IMR-90 (cell line): ENCODE data around the gene LRIT1. TPM values are rescaled to one million over a fixed set of nuclear protein-coding genes. Genes with fewer than 3 reads are reported as not detected.

ENCODE experiments used
- ATAC-seq: fragments of 200-7000 bp; cut with Tn5 transposase; 2 replicates; pipeline ENCODE4 v1.9.1; 2020; ENCODE audit warnings: low read depth, mild to moderate bottlenecking, moderate library complexity
- BruUV-seq: library from RNA; stranded (reverse); fragments of 400-500 nt; replicated peaks from 2 replicates; lab custom pipeline; 2021; lab: Mats Ljungman, UMichigan
- CTCF ChIA-PET: fragments of 300-600 bp; formaldehyde crosslinking; extraction: SDS; loops from one replicate; lab custom pipeline; 2021; ENCODE audit warnings: antibody characterized with exemption; lab: Yijun Ruan, JAX
- POLR2A ChIA-PET: fragments of 300-600 bp; sonication (Branson Sonifier 250); formaldehyde crosslinking; loops from one replicate; lab custom pipeline; 2022; ENCODE audit warnings: antibody characterized with exemption; ENCODE audit not compliant: unreplicated experiment; lab: Charles Lee
- DNase-seq: peaks from one replicate; pipeline ENCODE4 v3.0.0; 2013
- H2AFZ ChIP-seq: replicated peaks from 2 replicates; pipeline ENCODE3; 2013; ENCODE audit warnings: low read length, mild to moderate bottlenecking; ENCODE audit not compliant: poor library complexity
- H2AK5ac ChIP-seq: 2 replicates; pipeline ENCODE4 v1.6.1; 2013; ENCODE audit warnings: low read depth, low read length, inconsistent platforms
- H2AK9ac ChIP-seq: replicated peaks from 2 replicates; pipeline ENCODE3; 2013; ENCODE audit warnings: mild to moderate bottlenecking, low read depth, low read length, moderate library complexity; ENCODE audit not compliant: poor library complexity
- H2BK120ac ChIP-seq: 2 replicates; pipeline ENCODE4 v1.6.1; 2013; ENCODE audit warnings: low read depth, low read length, inconsistent platforms
- H2BK15ac ChIP-seq: 3 replicates; pipeline ENCODE4 v1.6.1; 2013; ENCODE audit warnings: low read depth, low read length, inconsistent platforms
- H2BK20ac ChIP-seq: 2 replicates; pipeline ENCODE4 v1.6.1; 2013; ENCODE audit warnings: low read depth, mild to moderate bottlenecking, inconsistent platforms, low read length, moderate library complexity
- H2BK5ac ChIP-seq: 2 replicates; pipeline ENCODE4 v1.6.1; 2013; ENCODE audit warnings: mild to moderate bottlenecking, low read depth, low read length, inconsistent platforms; ENCODE audit not compliant: poor library complexity, severe bottlenecking
- H3K14ac ChIP-seq: replicated peaks from 2 replicates; pipeline ENCODE4 v1.6.1; 2013; ENCODE audit warnings: low read depth, low read length, inconsistent platforms
- H3K18ac ChIP-seq: 2 replicates; pipeline ENCODE4 v1.6.1; 2013; ENCODE audit warnings: low read depth, low read length, control low read depth
- H3K23ac ChIP-seq: 2 replicates; pipeline ENCODE4 v1.6.1; 2013; ENCODE audit warnings: low read depth, low read length, inconsistent platforms
- H3K27ac ChIP-seq: 2 replicates; pipeline ENCODE4 v1.5.1; 2013; ENCODE audit warnings: mild to moderate bottlenecking, control low read depth, low read length; ENCODE audit not compliant: insufficient read depth
- H3K27me3 ChIP-seq: 2 replicates; pipeline ENCODE4 v1.6.1; 2013; ENCODE audit warnings: low read length; ENCODE audit not compliant: control insufficient read depth, insufficient read depth
- H3K36me3 ChIP-seq: 2 replicates; pipeline ENCODE4 v1.6.1; 2013; ENCODE audit warnings: low read length, mixed read lengths; ENCODE audit not compliant: control insufficient read depth, insufficient read depth
- H3K4ac ChIP-seq: 2 replicates; pipeline ENCODE4 v1.6.1; 2013; ENCODE audit warnings: low read depth, low read length, inconsistent platforms
- H3K4me1 ChIP-seq: 2 replicates; pipeline ENCODE4 v1.6.1; 2013; ENCODE audit warnings: low read length, mixed read lengths; ENCODE audit not compliant: control insufficient read depth, insufficient read depth
- H3K4me2 ChIP-seq: 2 replicates; pipeline ENCODE4 v1.6.1; 2013; ENCODE audit warnings: low read depth, mild to moderate bottlenecking, control low read depth, low read length, moderate library complexity
- H3K4me3 ChIP-seq: 2 replicates; pipeline ENCODE4 v1.5.1; 2013; ENCODE audit warnings: low read depth, mild to moderate bottlenecking, control low read depth, low read length, moderate library complexity; ENCODE audit not compliant: insufficient read depth
- H3K56ac ChIP-seq: 2 replicates; pipeline ENCODE4 v1.6.1; 2013; ENCODE audit warnings: low read length, inconsistent platforms; ENCODE audit not compliant: insufficient read depth; ENCODE audit errors: extremely low read depth
- H3K79me1 ChIP-seq, 2 experiments: 2 replicates each; pipeline ENCODE4 v1.6.1; 2013; ENCODE audit warnings: low read length in 2 of 2, inconsistent platforms in 1 of 2, low read depth in 1 of 2
- H3K9ac ChIP-seq: 2 replicates; pipeline ENCODE4 v1.6.1; 2013; ENCODE audit warnings: low read depth, low read length, control low read depth
- H3K9me1 ChIP-seq: 2 replicates; pipeline ENCODE4 v1.6.1; 2013; ENCODE audit warnings: low read length, inconsistent platforms; ENCODE audit not compliant: insufficient read depth
- H3K9me3 ChIP-seq: 2 replicates; pipeline ENCODE4 v1.6.1; 2013; ENCODE audit warnings: low read length; ENCODE audit not compliant: control insufficient read depth, insufficient read depth
- H4K20me1 ChIP-seq: 2 replicates; pipeline ENCODE4 v1.6.1; 2013; ENCODE audit warnings: low read length, inconsistent platforms; ENCODE audit not compliant: insufficient read depth
- H4K5ac ChIP-seq: 2 replicates; pipeline ENCODE4 v1.6.1; 2013; ENCODE audit warnings: mild to moderate bottlenecking, low read depth, low read length, control low read depth
- H4K8ac ChIP-seq, 2 experiments: 2 replicates each; pipeline ENCODE4 v1.6.1; 2013; ENCODE audit warnings: low read depth in 2 of 2, low read length in 2 of 2, control low read depth in 1 of 2, inconsistent platforms in 1 of 2
- H4K91ac ChIP-seq: 2 replicates; pipeline ENCODE4 v1.6.1; 2013; ENCODE audit warnings: low read depth, low read length, inconsistent platforms; ENCODE audit not compliant: insufficient read depth
- CEBPB ChIP-seq: IDR thresholded peaks from 2 replicates; pipeline ENCODE4 v1.6.1; 2012; ENCODE audit warnings: low read depth, low read length, improper control_type of control experiment
- CHD1 ChIP-seq: IDR thresholded peaks from 2 replicates; pipeline ENCODE4 v1.6.1; 2012; ENCODE audit warnings: low read depth, low read length, improper control_type of control experiment
- CTCF ChIP-seq: conservative IDR thresholded peaks from 2 replicates; pipeline ENCODE4 v1.5.1; 2012; ENCODE audit warnings: mild to moderate bottlenecking, low read depth, low read length, improper control_type of control experiment
- FOS ChIP-seq: fragments of 150-350 bp; IDR thresholded peaks from 2 replicates; pipeline ENCODE4 v1.6.1; 2016; ENCODE audit warnings: low read depth, low read length
- MAFK ChIP-seq: IDR thresholded peaks from 2 replicates; pipeline ENCODE4 v1.6.1; 2012; ENCODE audit warnings: low read depth, low read length, improper control_type of control experiment
- NFE2L2 ChIP-seq: fragments of 150-350 bp; IDR thresholded peaks from 2 replicates; pipeline ENCODE4 v1.6.1; 2016; ENCODE audit warnings: low read depth, mild to moderate bottlenecking, low read length
- POLR2A ChIP-seq: IDR thresholded peaks from 2 replicates; pipeline ENCODE4 v1.6.1; 2012; ENCODE audit warnings: mild to moderate bottlenecking, low read depth, low read length
- RCOR1 ChIP-seq: IDR thresholded peaks from 2 replicates; pipeline ENCODE4 v1.6.1; 2012; ENCODE audit warnings: mild to moderate bottlenecking, low read length, improper control_type of control experiment; ENCODE audit not compliant: insufficient replicate concordance
- RFX5 ChIP-seq: IDR thresholded peaks from 2 replicates; pipeline ENCODE4 v1.8.0; 2012; ENCODE audit warnings: low read depth, mild to moderate bottlenecking, low read length, moderate library complexity
- SMC3 ChIP-seq: fragments of 150-350 bp; IDR thresholded peaks from 2 replicates; pipeline ENCODE4 v1.6.1; 2016; ENCODE audit warnings: low read depth, mild to moderate bottlenecking, antibody characterized with exemption, low read length, moderate library complexity
- USF2 ChIP-seq: fragments of 150-350 bp; IDR thresholded peaks from 2 replicates; pipeline ENCODE4 v1.6.1; 2017; ENCODE audit warnings: mild to moderate bottlenecking, antibody characterized with exemption, low read length, low read depth
- WGBS, 2 experiments: methylation state at CpG; one replicate each; pipeline versions ENCODE4 v1.1.5 to v1.1.7; 2013; ENCODE audit warnings: missing lambda C conversion rate in 2 of 2; ENCODE audit not compliant: insufficient read length in 1 of 2; ENCODE audit errors: extremely low coverage in 2 of 2; 5-methylcytosine and 5-hydroxymethylcytosine counted together
- dilution Hi-C: fragments of 300-500 bp; cut with HindIII; formaldehyde crosslinking; loops from one replicate; pipeline ENCODE4 v1.14.3; 2018; ENCODE audit warnings: low sequenced_read_pairs; ENCODE audit not compliant: unreplicated experiment
- in situ Hi-C: fragments of 300-500 bp; cut with MboI; formaldehyde crosslinking; loops from 3 replicates; pipeline ENCODE4 v1.14.3; 2019; ENCODE audit warnings: low sequenced_read_pairs, inconsistent platforms, mixed read lengths
- intact Hi-C: fragments of 100-400 bp; cut with micrococcal nuclease; formaldehyde crosslinking; loops from 2 replicates; pipeline ENCODE4 v1.10.0; 2022
- polyA plus RNA-seq, 3 experiments: library from polyadenylated mRNA; depleted of rRNA; stranded (reverse); fragments of >200 nt; gene quantifications; 2 replicates each; pipeline ENCODE4 v1.2.3, GENCODE V29; 2012; ENCODE audit warnings: low replicate concordance in 1 of 3
- total RNA-seq: library from RNA; depleted of rRNA; stranded (reverse); fragments of >200 nt; gene quantifications from 2 replicates; pipeline ENCODE4 v1.2.3, GENCODE V29; 2012

LRIT1 gene
- total and polyA plus RNA-seq, 2 of the 4 experiments (the other 2 are of a cell fraction) = not detected

- no peaks in the 10 kb centered on the region for H3K79me1 ChIP-seq
- no TSS peak for BruUV-seq
- no peak overlapping the region for H2BK120ac ChIP-seq
- H3K18ac ChIP-seq = no peak overlapping the region
- H2AK9ac ChIP-seq = no peak overlapping the region
- POLR2A ChIA-PET = no interaction called here
- no peak overlapping the region for H3K14ac ChIP-seq
- no peak overlapping the region for H2AFZ ChIP-seq
- intact Hi-C loops = no loop called here
- H4K5ac ChIP-seq = no peak overlapping the region
- no peak overlapping the region for H3K56ac ChIP-seq
- no peak overlapping the region for H2BK5ac ChIP-seq
- H3K9me3 ChIP-seq = no peaks in the 10 kb centered on the region
- H2BK20ac ChIP-seq = no peak overlapping the region
- H3K4me2 ChIP-seq = no peak overlapping the region
- 50% methylated on average over 1 of the region's 6 CpGs; no CpG with 5 or more reads in 1 of the 2 experiments for WGBS, 2 experiments
- in situ Hi-C loops = no loop called here
- H2BK15ac ChIP-seq = no peak overlapping the region
- TF ChIP-seq CHD1 (no peak), USF2 (no peak), MAFK (no peak), CTCF (no peak), POLR2A (no peak), RCOR1 (no peak), SMC3 (no peak), RFX5 (no peak), NFE2L2 (no peak), CEBPB (no peak), FOS (no peak)
- H4K91ac ChIP-seq = no peak overlapping the region
- no peak overlapping the region for H2AK5ac ChIP-seq
- no peaks in the 10 kb centered on the region for H3K9me1 ChIP-seq
- no peak overlapping the region for H3K4ac ChIP-seq
- H3K27me3 ChIP-seq = peaks cover 11% of the 10 kb centered on the region
- DNase-seq = no peak
- H4K20me1 ChIP-seq = no peaks in the 10 kb centered on the region; the same call in 1 of the 2 replicates
- dilution Hi-C loops = no loop called here
- H3K9ac ChIP-seq = no peak overlapping the region
- H3K23ac ChIP-seq = no peak overlapping the region
- H3K4me1 ChIP-seq = no peaks in the 10 kb centered on the region
- H3K4me3 ChIP-seq = no peak overlapping the region
- no peak overlapping the region for H3K27ac ChIP-seq
- ATAC-seq = no peak
- H3K36me3 ChIP-seq = no peaks in the 10 kb centered on the region
- no peak overlapping the region for H4K8ac ChIP-seq
- CTCF ChIA-PET = interaction anchor here (1.2 kb wide), 2 partner anchors 13 to 20 kb away, joined by 3 read pairs; no protein-coding TSS in a partner anchor
Measured at GRCh38 chr10:84236807-84237198, 4.5 kb downstream of the LRIT1 start.
